H1 (cell line): ENCODE data around the gene BNC1. TPM values are rescaled to one million over a fixed set of nuclear protein-coding genes. Genes with fewer than 3 reads are reported as not detected.

Source experiments
- CTCF ChIA-PET: fragments of 300-600 bp; sonication (Branson Sonifier 250); formaldehyde crosslinking; loops from one replicate; lab custom pipeline; 2021; ENCODE audit not compliant: partially characterized antibody; lab: Charles Lee
- POLR2A ChIA-PET: fragments of 300-600 bp; sonication (Branson Sonifier 250); formaldehyde crosslinking; loops from one replicate; lab custom pipeline; 2021; ENCODE audit warnings: inconsistent platforms; ENCODE audit not compliant: partially characterized antibody; lab: Charles Lee
- DNase-seq, 2 experiments: peaks; one replicate each; pipeline versions ENCODE4 v3.0.0 to v3.0.0-alpha.2; 2010 to 2022; ENCODE audit warnings: low spot score in 2 of 2, low read depth in 1 of 2, mixed read lengths in 1 of 2
- FAIRE-seq: peaks from 2 replicates; lab custom pipeline; 2011; peaks lifted over from hg19 to GRCh38; lab: Jason Lieb, UNC
- H2AFZ ChIP-seq: 2 replicates; pipeline ENCODE4 v1.8.1; 2012; ENCODE audit warnings: low read length, inconsistent platforms
- H2AK5ac ChIP-seq: 2 replicates; pipeline ENCODE4 v1.6.1; 2013; ENCODE audit warnings: low read depth, low read length
- H2BK120ac ChIP-seq: replicated peaks from 2 replicates; pipeline ENCODE3; 2013; ENCODE audit warnings: low read depth, low read length, inconsistent platforms
- H2BK12ac ChIP-seq: 2 replicates; pipeline ENCODE4 v1.6.1; 2013; ENCODE audit warnings: low read depth, low read length
- H2BK15ac ChIP-seq: 2 replicates; pipeline ENCODE4 v1.6.1; 2013; ENCODE audit warnings: low read length
- H2BK20ac ChIP-seq: 2 replicates; pipeline ENCODE4 v1.6.1; 2013; ENCODE audit warnings: low read length
- H2BK5ac ChIP-seq: 2 replicates; pipeline ENCODE4 v1.6.1; 2013; ENCODE audit warnings: low read depth, low read length
- H3K14ac ChIP-seq: 2 replicates; pipeline ENCODE4 v1.6.1; 2013; ENCODE audit warnings: inconsistent platforms; ENCODE audit not compliant: insufficient read length
- H3K18ac ChIP-seq: 2 replicates; pipeline ENCODE4 v1.6.1; 2013; ENCODE audit warnings: low read length; ENCODE audit errors: extremely low read depth
- H3K23ac ChIP-seq: 2 replicates; pipeline ENCODE4 v1.6.1; 2013; ENCODE audit warnings: inconsistent platforms; ENCODE audit not compliant: insufficient read length
- H3K23me2 ChIP-seq: 2 replicates; pipeline ENCODE4 v1.6.1; 2013; ENCODE audit warnings: low read depth, low read length
- H3K27ac ChIP-seq: 2 replicates; pipeline ENCODE4 v1.6.1; 2011; ENCODE audit warnings: low read depth, low read length, inconsistent platforms
- H3K27me3 ChIP-seq, 4 experiments: replicated peaks in 1 of 4; 1 replicate in 1 of 4; 2 replicates in 3 of 4; pipeline versions ENCODE4 v1.6.1 to v1.8.1; 2011 to 2013; ENCODE audit warnings: low read length in 3 of 4, mild to moderate bottlenecking in 3 of 4, inconsistent platforms in 2 of 4, mixed read lengths in 2 of 4, moderate library complexity in 1 of 4; ENCODE audit not compliant: control insufficient read depth in 3 of 4, insufficient read depth in 3 of 4; ENCODE audit errors: extremely low read depth in 1 of 4
- H3K36me3 ChIP-seq, 4 experiments: 2 replicates each; pipeline versions ENCODE4 v1.6.1 to v1.8.1; 2011 to 2013; ENCODE audit warnings: mild to moderate bottlenecking in 4 of 4, low read length in 3 of 4, moderate library complexity in 2 of 4, control low read depth in 1 of 4, inconsistent platforms in 1 of 4; ENCODE audit not compliant: insufficient read depth in 4 of 4, control insufficient read depth in 2 of 4
- H3K4ac ChIP-seq: replicated peaks from 2 replicates; pipeline ENCODE3; 2013; ENCODE audit warnings: low read length, low read depth, mixed read lengths, inconsistent platforms; ENCODE audit not compliant: insufficient read length
- H3K4me1 ChIP-seq, 4 experiments: replicated peaks in 1 of 4; 1 replicate in 1 of 4; 2 replicates in 3 of 4; pipeline versions ENCODE4 v1.6.1 to v1.8.1; 2011 to 2013; ENCODE audit warnings: low read length in 3 of 4, inconsistent platforms in 2 of 4, mixed read lengths in 1 of 4; ENCODE audit not compliant: insufficient read depth in 4 of 4, control insufficient read depth in 3 of 4
- H3K4me2 ChIP-seq, 2 experiments: 2 replicates each; pipeline versions ENCODE4 v1.6.1 to v1.8.1; 2011 to 2013; ENCODE audit warnings: low read depth in 2 of 2, low read length in 2 of 2, control low read depth in 1 of 2, inconsistent platforms in 1 of 2, mild to moderate bottlenecking in 1 of 2; ENCODE audit not compliant: insufficient read depth in 1 of 2
- H3K4me3 ChIP-seq, 4 experiments: fragments of 200-600, 300-600 bp in 1 of 4; sonication (generic), shearing (Covaris generic), sonication (Bioruptor Twin) in 1 of 4; 2 replicates each; pipeline versions ENCODE4 v1.5.1 to v1.8.1; 2011 to 2016; ENCODE audit warnings: low read length in 4 of 4, low read depth in 3 of 4, control low read depth in 2 of 4, inconsistent platforms in 2 of 4, mild to moderate bottlenecking in 2 of 4, mixed read lengths in 1 of 4, moderate library complexity in 1 of 4; ENCODE audit not compliant: insufficient read depth in 2 of 4; ENCODE audit errors: extremely low read depth in 1 of 4
- H3K56ac ChIP-seq: replicated peaks from 2 replicates; pipeline ENCODE3; 2013; ENCODE audit warnings: low read depth, mild to moderate bottlenecking, mixed read lengths, low read length, inconsistent platforms; ENCODE audit not compliant: insufficient read length
- H3K79me1 ChIP-seq: 2 replicates; pipeline ENCODE4 v1.6.1; 2013; ENCODE audit warnings: low read depth, low read length, control low read depth
- H3K79me2 ChIP-seq, 2 experiments: 2 replicates each; pipeline versions ENCODE4 v1.6.1 to v1.8.1; 2012 to 2013; ENCODE audit warnings: low read length in 2 of 2, mild to moderate bottlenecking in 2 of 2, inconsistent platforms in 1 of 2; ENCODE audit not compliant: insufficient read depth in 2 of 2, control insufficient read depth in 1 of 2
- H3K9ac ChIP-seq, 4 experiments: replicated peaks in 1 of 4; 1 replicate in 1 of 4; 2 replicates in 3 of 4; pipeline versions ENCODE4 v1.6.1 to v1.8.1; 2011 to 2013; ENCODE audit warnings: low read depth in 3 of 4, low read length in 3 of 4, control low read depth in 2 of 4, mild to moderate bottlenecking in 2 of 4, moderate library complexity in 2 of 4, inconsistent platforms in 1 of 4; ENCODE audit errors: extremely low read depth in 1 of 4
- H3K9me3 ChIP-seq, 2 experiments: 2 replicates each; pipeline versions ENCODE4 v1.6.1 to v1.8.1; 2012 to 2013; ENCODE audit warnings: mild to moderate bottlenecking in 2 of 2, moderate library complexity in 2 of 2, control low read depth in 1 of 2, inconsistent platforms in 1 of 2, low read depth in 1 of 2, low read length in 1 of 2, mixed read lengths in 1 of 2; ENCODE audit not compliant: insufficient read depth in 2 of 2
- H4K20me1 ChIP-seq, 2 experiments: replicated peaks in 1 of 2; 2 replicates each; pipeline versions ENCODE3 to v1.8.1; 2011 to 2013; ENCODE audit warnings: inconsistent platforms in 2 of 2, low read length in 2 of 2, mild to moderate bottlenecking in 1 of 2; ENCODE audit not compliant: insufficient read depth in 2 of 2, control insufficient read depth in 1 of 2
- H4K5ac ChIP-seq: 2 replicates; pipeline ENCODE4 v1.6.1; 2013; ENCODE audit warnings: low read length, low read depth, mixed read lengths, inconsistent platforms; ENCODE audit not compliant: insufficient read length
- H4K8ac ChIP-seq: 2 replicates; pipeline ENCODE4 v1.8.0; 2013; ENCODE audit warnings: mild to moderate bottlenecking, moderate library complexity, low read length, inconsistent platforms; ENCODE audit not compliant: insufficient read depth; ENCODE audit errors: extremely low read depth
- H4K91ac ChIP-seq: replicated peaks from 2 replicates; pipeline ENCODE3; 2013; ENCODE audit warnings: low read length, mixed read lengths, inconsistent platforms; ENCODE audit not compliant: insufficient read length
- BCL11A ChIP-seq, 2 experiments: IDR thresholded peaks; one replicate each; pipeline ENCODE4 v1.6.1; 2011; ENCODE audit warnings: low read depth in 2 of 2, low read length in 2 of 2, mild to moderate bottlenecking in 2 of 2
- CREB1 ChIP-seq: IDR thresholded peaks from 2 replicates; pipeline ENCODE4 v1.6.1; 2012; ENCODE audit warnings: inconsistent platforms
- EGR1 ChIP-seq: IDR thresholded peaks from 2 replicates; pipeline ENCODE4 v1.6.1; 2011; ENCODE audit warnings: low read depth, low read length, borderline replicate concordance
- JUN ChIP-seq: IDR thresholded peaks from 2 replicates; pipeline ENCODE4 v1.6.1; 2011; ENCODE audit warnings: low read depth, mild to moderate bottlenecking, improper control_type of control experiment, low read length
- RBBP5 ChIP-seq: IDR thresholded peaks from 2 replicates; pipeline ENCODE4 v1.7.1; 2012; ENCODE audit warnings: low read depth, mild to moderate bottlenecking, inconsistent platforms, low read length, moderate library complexity, borderline replicate concordance
- SIN3A ChIP-seq, 2 experiments: IDR thresholded peaks in 1 of 2; conservative IDR thresholded peaks in 1 of 2; 2 replicates each; pipeline ENCODE4 v1.6.1; 2011 to 2012; ENCODE audit warnings: low read length in 2 of 2, improper control_type of control experiment in 1 of 2, low read depth in 1 of 2, mild to moderate bottlenecking in 1 of 2
- SP2 ChIP-seq: IDR thresholded peaks from 2 replicates; pipeline ENCODE4 v1.6.1; 2012; ENCODE audit warnings: mild to moderate bottlenecking, low read length, inconsistent platforms
- TCF12 ChIP-seq: IDR thresholded peaks from 2 replicates; pipeline ENCODE4 v1.6.1; 2011; ENCODE audit warnings: low read depth, mild to moderate bottlenecking, low read length
- WGBS, 2 experiments: shearing (Covaris generic) in 1 of 2; methylation state at CpG; one replicate each; pipeline versions ENCODE4 v1.1.6 to v1.1.7; 2013 to 2015; ENCODE audit warnings: low lambda C conversion rate in 2 of 2, mixed read lengths in 2 of 2, inconsistent platforms in 1 of 2, low coverage in 1 of 2, missing lambda C conversion rate in 1 of 2; ENCODE audit not compliant: insufficient replicate concordance in 2 of 2, insufficient coverage in 1 of 2, insufficient read length in 1 of 2; ENCODE audit errors: extremely low coverage in 1 of 2, missing lambda C conversion rate in 1 of 2; 5-methylcytosine and 5-hydroxymethylcytosine counted together
- polyA plus RNA-seq, 7 experiments: library from polyadenylated mRNA; depleted of rRNA in 3 of 7; stranded (reverse) in 5 of 7; unstranded in 2 of 7; fragments of >200 nt in 5 of 7; fragments of 200-250 nt in 2 of 7; gene quantifications; 1 replicate in 5 of 7; 2 replicates in 1 of 7; 4 replicates in 1 of 7; pipeline versions ENCODE4 v1.2.1 to v1.2.3, GENCODE V29; 2011 to 2013; ENCODE audit warnings: missing spikeins in 2 of 7, mixed read lengths in 2 of 7
- total RNA-seq: library from RNA; stranded (reverse); fragmentation: NEBNext Ultra II Directional; extraction: Animal tissue kit (Norgen Biotek cat#: 25700); gene quantifications from 2 replicates; pipeline ENCODE4 v1.2.1, GENCODE V29; 2021
- TF ChIP-seq, protein P1 (sequence below), 3 experiments: IDR thresholded peaks; 1 replicate in 2 of 3; 2 replicates in 1 of 3; pipeline versions ENCODE4 v1.5.1 to v1.6.1; 2011; ENCODE audit warnings: low read length in 3 of 3, mild to moderate bottlenecking in 3 of 3, inconsistent platforms in 2 of 3, low read depth in 1 of 3, moderate library complexity in 1 of 3; ENCODE audit not compliant: insufficient read depth in 1 of 3; ENCODE audit errors: control extremely low read depth in 1 of 3

Gene BNC1
- total and polyA plus RNA-seq, 2 of the 8 experiments (the other 6 are each of a cell fraction or from before 2014, with no cell fraction given), result 0.99 to 2.1 TPM

- Histone ChIP-seq H3K4me3 (no peak overlapping the region), H3K4me2 (no peak overlapping the region; a peak in 1 of 4 replicates), H3K36me3 (no peaks in the 10 kb centered on the region)
These were observed 2.3 kb downstream of the BNC1 start for GRCh38 chr15:83282141-83282540.

More at GRCh38 chr15:83282141-83282540, 2.3 kb downstream of the BNC1 start:
- TF ChIP-seq SP2 (no peak), EGR1 (no peak), CREB1 (no peak), RBBP5 (no peak), BCL11A (IDR thresholded peaks at IDR 0.05; ENCODE audit: low read depth in 2 of 2, low read length in 2 of 2) (no peak), SIN3A (conservative IDR thresholded peaks at IDR 0.05 in 1 of 2, IDR thresholded peaks at IDR 0.05 in 1 of 2; ENCODE audit: low read depth in 1 of 2, low read length in 2 of 2) (no peak), JUN (no peak), TCF12 (no peak)
- TF ChIP-seq, protein P1, sequence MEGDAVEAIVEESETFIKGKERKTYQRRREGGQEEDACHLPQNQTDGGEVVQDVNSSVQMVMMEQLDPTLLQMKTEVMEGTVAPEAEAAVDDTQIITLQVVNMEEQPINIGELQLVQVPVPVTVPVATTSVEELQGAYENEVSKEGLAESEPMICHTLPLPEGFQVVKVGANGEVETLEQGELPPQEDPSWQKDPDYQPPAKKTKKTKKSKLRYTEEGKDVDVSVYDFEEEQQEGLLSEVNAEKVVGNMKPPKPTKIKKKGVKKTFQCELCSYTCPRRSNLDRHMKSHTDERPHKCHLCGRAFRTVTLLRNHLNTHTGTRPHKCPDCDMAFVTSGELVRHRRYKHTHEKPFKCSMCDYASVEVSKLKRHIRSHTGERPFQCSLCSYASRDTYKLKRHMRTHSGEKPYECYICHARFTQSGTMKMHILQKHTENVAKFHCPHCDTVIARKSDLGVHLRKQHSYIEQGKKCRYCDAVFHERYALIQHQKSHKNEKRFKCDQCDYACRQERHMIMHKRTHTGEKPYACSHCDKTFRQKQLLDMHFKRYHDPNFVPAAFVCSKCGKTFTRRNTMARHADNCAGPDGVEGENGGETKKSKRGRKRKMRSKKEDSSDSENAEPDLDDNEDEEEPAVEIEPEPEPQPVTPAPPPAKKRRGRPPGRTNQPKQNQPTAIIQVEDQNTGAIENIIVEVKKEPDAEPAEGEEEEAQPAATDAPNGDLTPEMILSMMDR (IDR thresholded peaks at IDR 0.05; ENCODE audit: control extremely low read depth in 1 of 3, insufficient read depth in 1 of 3, low read depth in 1 of 3, low read length in 3 of 3), result no peak
- H4K91ac ChIP-seq, result no peak overlapping the region
- POLR2A ChIA-PET, result no interaction called here
- no peaks in the 10 kb centered on the region for H4K20me1 ChIP-seq
- no peaks in the 10 kb centered on the region for H3K9me3 ChIP-seq
- H3K27me3 ChIP-seq, result peaks cover 22 to 53% (median 48%) of the 10 kb centered on the region in 4 experiments
- no peak overlapping the region for H3K14ac ChIP-seq
- DNase-seq (no peak), FAIRE-seq (no peak)
- H3K79me1 ChIP-seq, result no peaks in the 10 kb centered on the region
- H3K79me2 ChIP-seq, result no peaks in the 10 kb centered on the region
- no peak overlapping the region for H3K56ac ChIP-seq
- H4K8ac ChIP-seq, result no peak overlapping the region
- H3K23ac ChIP-seq, result no peak overlapping the region
- H2BK120ac ChIP-seq, result no peak overlapping the region
- no peak overlapping the region for H2BK12ac ChIP-seq
- H3K4ac ChIP-seq, result no peak overlapping the region
- H2AFZ ChIP-seq, result no peak overlapping the region
- H2BK15ac ChIP-seq, result no peak overlapping the region
- no peak overlapping the region for H2AK5ac ChIP-seq
- no peak overlapping the region for H4K5ac ChIP-seq
- H2BK20ac ChIP-seq, result no peak overlapping the region
- peaks cover 0 to 4% (median 2%) of the 10 kb centered on the region in 4 experiments; a peak in 4 of 7 replicates for H3K4me1 ChIP-seq
- WGBS, 2 experiments, result 91% methylated on average over 5 of the region's 5 CpGs; no CpG with 5 or more reads in 1 of the 2 experiments
- H2BK5ac ChIP-seq, result no peak overlapping the region
- no peak overlapping the region for H3K9ac ChIP-seq
- H3K23me2 ChIP-seq, result peaks cover 7% of the 10 kb centered on the region; the same call in 1 of the 2 replicates
- CTCF ChIA-PET, result no interaction called here
- no peak overlapping the region for H3K18ac ChIP-seq
- no peak overlapping the region for H3K27ac ChIP-seq
